ENCODE measurements around the gene RNF5.
"Not testable (repeated sequence)": the region's sequence is repeated elsewhere in the genome, so short reads cannot be mapped to it uniquely, and the experiment has no call there.

Gene RNF5

GRCh38 chr6:32181148-32181702 is 3.0 kb downstream of the RNF5 start:
- no peak overlapping the region for H3K4me3 ChIP-seq (ENCODE audit: control insufficient read depth, low read depth, low read length)
- DNase-seq (ENCODE audit: low read depth), result no peak
- TF ChIP-seq CTCF (IDR thresholded peaks at IDR 0.05; ENCODE audit: control insufficient read depth, insufficient read depth, low read depth, low read length, missing control alignments), result no peak

GRCh38 chr6:32181915-32182529 is 3.8 kb downstream of the RNF5 start:
- H3K4me3 ChIP-seq (ENCODE audit: control insufficient read depth, low read depth, low read length), result no peak overlapping the region
- no peak for DNase-seq (ENCODE audit: low read depth)
- TF ChIP-seq CTCF (IDR thresholded peaks at IDR 0.05; ENCODE audit: control insufficient read depth, insufficient read depth, low read depth, low read length, missing control alignments), result no peak

DNA sequence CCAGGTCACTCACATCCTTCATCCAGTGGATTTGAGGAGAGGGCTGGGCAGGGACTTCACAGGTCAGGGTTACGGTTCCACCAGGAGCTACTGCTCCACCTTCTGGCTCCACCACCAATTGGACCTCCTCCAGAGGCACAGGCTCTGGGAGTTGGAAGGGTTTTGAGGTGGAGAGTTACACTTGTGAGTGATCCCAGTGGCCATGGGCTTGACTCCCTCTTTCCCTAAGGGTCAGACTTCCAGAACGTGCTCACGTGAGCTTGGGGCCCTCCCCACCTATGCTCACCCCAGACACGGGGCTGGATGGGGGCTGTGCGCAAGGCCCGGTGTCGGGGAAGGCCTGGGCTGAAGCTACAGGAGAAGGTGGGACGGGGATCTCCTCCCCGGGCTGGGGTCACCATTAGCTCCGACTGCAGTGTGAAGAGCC is 4.4 kb downstream of the RNF5 start:
- DNase-seq (ENCODE audit: low read depth), result no peak
- no peak for TF ChIP-seq CTCF (IDR thresholded peaks at IDR 0.05; ENCODE audit: control insufficient read depth, insufficient read depth, low read depth, low read length, missing control alignments)
- H3K4me3 ChIP-seq (ENCODE audit: control insufficient read depth, low read depth, low read length), result no peak overlapping the region

DNA sequence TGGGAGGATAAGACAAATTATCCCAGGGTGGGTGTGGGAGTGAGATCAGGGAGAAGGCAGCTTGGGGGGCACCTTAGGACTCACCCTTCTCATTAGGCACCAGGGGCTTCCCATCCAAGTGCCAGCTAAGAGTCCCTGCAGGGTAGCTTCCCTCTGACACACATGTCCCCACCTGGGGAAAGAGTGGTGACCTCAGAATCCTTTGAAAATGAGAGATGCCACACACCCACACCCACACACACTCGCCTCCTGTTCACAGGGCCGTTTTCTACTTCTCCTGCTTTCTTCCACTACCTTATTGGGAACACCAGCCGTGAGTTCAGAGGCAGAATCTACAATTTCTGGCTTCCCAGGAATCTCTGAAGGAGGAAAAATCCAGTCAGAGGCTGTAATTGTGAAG is 4.8 kb downstream of the RNF5 start:
- DNase-seq (ENCODE audit: low read depth), result no peak
- no peak for TF ChIP-seq CTCF (IDR thresholded peaks at IDR 0.05; ENCODE audit: control insufficient read depth, insufficient read depth, low read depth, low read length, missing control alignments)
- H3K4me3 ChIP-seq (ENCODE audit: control insufficient read depth, low read depth, low read length), result no peak overlapping the region

GRCh38 chr6:32183483-32184083 is 5.4 kb downstream of the RNF5 start:
- no peak for DNase-seq (ENCODE audit: low read depth)
- no peak overlapping the region for H3K4me3 ChIP-seq (ENCODE audit: control insufficient read depth, low read depth, low read length)
- TF ChIP-seq CTCF (IDR thresholded peaks at IDR 0.05; ENCODE audit: control insufficient read depth, insufficient read depth, low read depth, low read length, missing control alignments), result no peak

- TF ChIP-seq CTCF (IDR thresholded peaks at IDR 0.05; ENCODE audit: control insufficient read depth, insufficient read depth, low read depth, low read length, missing control alignments), result no peak
- H3K4me3 ChIP-seq (ENCODE audit: control insufficient read depth, low read depth, low read length), result no peak within 1 kb of the TSS
- no peak for DNase-seq (ENCODE audit: low read depth)
Measured at GRCh38 chr6:32184084-32184640, 6.0 kb downstream of the RNF5 start, which contains the start of gene AGER. TSS of gene AGER (minus strand) at chr6:32184253. CDS start at chr6:32184222, 31 bp downstream.

DNA sequence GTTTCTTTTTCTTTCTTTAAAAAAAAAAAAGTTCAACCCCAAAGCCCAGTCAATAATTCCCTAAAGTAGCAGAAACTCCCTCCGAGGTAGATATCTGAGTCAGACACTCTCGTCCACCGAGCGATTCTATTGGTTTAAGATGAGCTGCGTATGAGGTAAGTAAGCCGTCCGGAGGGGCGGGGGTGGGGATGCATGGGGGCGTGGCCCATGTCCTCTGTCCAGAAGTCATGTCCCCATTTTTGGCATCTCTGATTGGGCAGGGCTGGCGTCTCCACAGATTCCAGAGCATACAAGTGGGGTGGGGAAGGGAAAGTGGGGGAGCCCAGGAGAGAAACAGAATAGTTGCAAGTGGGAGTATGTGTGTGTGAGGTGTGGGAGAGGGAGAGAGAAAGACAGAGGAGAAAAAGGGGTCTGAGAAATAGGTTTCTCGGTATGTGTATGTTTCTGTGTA is 7.5 kb downstream of the RNF5 start:
- not testable (repeated sequence) for DNase-seq (ENCODE audit: low read depth); H3K4me3 ChIP-seq (ENCODE audit: control insufficient read depth, low read depth, low read length)

GRCh38 chr6:32186151-32186840 is 8.1 kb downstream of the RNF5 start:
- not testable (repeated sequence) for H3K4me3 ChIP-seq (ENCODE audit: control insufficient read depth, low read depth, low read length); DNase-seq (ENCODE audit: low read depth)
